Right lobe of liver (tissue), 6 donors: ENCODE measurements around the gene DHRSX. TPM values are rescaled to one million over a fixed set of nuclear protein-coding genes. Genes with fewer than 3 reads are reported as not detected.

Experiments used
- ATAC-seq, 4 donors: fragments of 200-7000 bp; cut with Tn5 transposase; one replicate each; pipeline ENCODE4 v1.9.1; 2020; ENCODE audit warnings: mild to moderate bottlenecking in 4 of 4, moderate library complexity in 4 of 4
- DNase-seq, 3 donors: peaks; one replicate each; pipeline ENCODE4 v3.0.0-alpha.2; 2020
- H3K27ac ChIP-seq, 3 donors: fragments of 200-600 bp; one replicate each; pipeline ENCODE4 v1.8.0; 2022
- H3K27me3 ChIP-seq, 2 donors: fragments of 200-600 bp; one replicate each; pipeline ENCODE4 v1.8.0; 2022
- H3K36me3 ChIP-seq, 4 donors: fragments of 200-600 bp; sonication (generic) in 1 of 4; one replicate each; pipeline versions ENCODE4 v1.5.1 to v1.8.0; 2017 to 2022; ENCODE audit warnings: control low read depth in 1 of 4
- H3K4me1 ChIP-seq, 4 donors: fragments of 200-600 bp; sonication (generic) in 1 of 4; one replicate each; pipeline versions ENCODE4 v1.5.1 to v1.8.0; 2017 to 2022; ENCODE audit warnings: control low read depth in 1 of 4
- H3K4me3 ChIP-seq, 3 donors: fragments of 200-600 bp; one replicate each; pipeline ENCODE4 v1.8.0; 2022
- H3K9me3 ChIP-seq, 4 donors: fragments of 200-600 bp; sonication (generic) in 1 of 4; one replicate each; pipeline versions ENCODE4 v1.5.1 to v1.8.0; 2017 to 2022; ENCODE audit warnings: control low read depth in 1 of 4
- POLR2A ChIP-seq: fragments of 450-650 bp; IDR thresholded peaks from one replicate; pipeline ENCODE4 v1.6.1; 2017; ENCODE audit warnings: antibody characterized with exemption, mild to moderate bottlenecking
- WGBS: methylation state at CpG from one replicate; pipeline ENCODE4 v1.1.6; 2018; ENCODE audit warnings: low coverage, low lambda C conversion rate; ENCODE audit not compliant: insufficient coverage; ENCODE audit errors: missing lambda C conversion rate; 5-methylcytosine and 5-hydroxymethylcytosine counted together
- intact Hi-C, 2 donors: fragments of 100-400 bp; cut with DNase I; formaldehyde crosslinking; loops; one replicate each; pipeline versions ENCODE4 v1.11.2 to v1.14.1; 2022
- total RNA-seq, 6 experiments: library from RNA; depleted of rRNA in 2 of 6; stranded (reverse); fragments of >200 nt in 2 of 6; fragmentation: NEBNext Ultra II Directional in 3 of 6; extraction: Animal tissue kit (Norgen Biotek cat#: 25700) in 3 of 6; gene quantifications; one replicate each; pipeline versions ENCODE4 v1.1.0 to v1.2.4, GENCODE V29; 2016 to 2023
- TF ChIP-seq, protein P1 (sequence below), 4 donors: fragments of 200-600 bp in 3 of 4; fragments of 450-650 bp in 1 of 4; IDR thresholded peaks; one replicate each; pipeline versions ENCODE4 v1.5.1 to v1.8.0; 2016 to 2022; ENCODE audit warnings: antibody characterized with exemption in 4 of 4, mild to moderate bottlenecking in 2 of 4
- donor health status: DM: no; HTN: yes; CAD: no.
- donor health status: DM: no; HTN: no; CAD: no.
- donor health status: DM: no; HTN: no; CAD: no.
- donor health status: DM: no; HTN: yes; CAD: no.
- donor health status: DM: no; HTN: yes; CAD: no.

DHRSX gene
- total RNA-seq, 6 experiments from 2014 or later, result 15.6 to 34.5 (median 29.0) TPM

DNA sequence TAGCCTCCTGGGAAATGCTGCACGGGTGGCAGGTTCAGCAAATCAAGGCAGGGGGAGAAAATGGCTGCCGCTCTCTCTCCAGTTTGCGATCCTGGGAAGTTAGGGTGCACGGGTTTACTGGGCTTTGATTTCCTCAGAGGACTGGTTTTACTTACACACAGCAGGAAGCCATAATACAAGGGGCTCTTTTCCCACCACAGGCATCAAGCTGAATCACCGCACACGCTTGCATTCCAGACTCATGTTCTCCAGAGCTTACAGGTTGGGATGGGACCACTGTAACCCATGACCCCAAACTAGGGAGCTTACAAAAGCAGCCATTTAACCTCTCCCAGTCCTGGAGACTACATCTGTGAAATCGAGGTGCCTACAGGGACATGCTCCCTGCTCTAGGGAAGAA is 159.8 kb downstream of the DHRSX start:
- Histone ChIP-seq H3K27ac (no peak overlapping the region), H3K9me3 (no peaks in the 10 kb centered on the region), H3K36me3 (no peaks in the 10 kb centered on the region), H3K27me3 (no peaks in the 10 kb centered on the region), H3K4me3 (no peak overlapping the region), H3K4me1 (no peaks in the 10 kb centered on the region)
- DNase-seq (no peak), ATAC-seq (no peak)
- TF ChIP-seq, protein P1, sequence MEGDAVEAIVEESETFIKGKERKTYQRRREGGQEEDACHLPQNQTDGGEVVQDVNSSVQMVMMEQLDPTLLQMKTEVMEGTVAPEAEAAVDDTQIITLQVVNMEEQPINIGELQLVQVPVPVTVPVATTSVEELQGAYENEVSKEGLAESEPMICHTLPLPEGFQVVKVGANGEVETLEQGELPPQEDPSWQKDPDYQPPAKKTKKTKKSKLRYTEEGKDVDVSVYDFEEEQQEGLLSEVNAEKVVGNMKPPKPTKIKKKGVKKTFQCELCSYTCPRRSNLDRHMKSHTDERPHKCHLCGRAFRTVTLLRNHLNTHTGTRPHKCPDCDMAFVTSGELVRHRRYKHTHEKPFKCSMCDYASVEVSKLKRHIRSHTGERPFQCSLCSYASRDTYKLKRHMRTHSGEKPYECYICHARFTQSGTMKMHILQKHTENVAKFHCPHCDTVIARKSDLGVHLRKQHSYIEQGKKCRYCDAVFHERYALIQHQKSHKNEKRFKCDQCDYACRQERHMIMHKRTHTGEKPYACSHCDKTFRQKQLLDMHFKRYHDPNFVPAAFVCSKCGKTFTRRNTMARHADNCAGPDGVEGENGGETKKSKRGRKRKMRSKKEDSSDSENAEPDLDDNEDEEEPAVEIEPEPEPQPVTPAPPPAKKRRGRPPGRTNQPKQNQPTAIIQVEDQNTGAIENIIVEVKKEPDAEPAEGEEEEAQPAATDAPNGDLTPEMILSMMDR (IDR thresholded peaks at IDR 0.05), result no peak
- TF ChIP-seq POLR2A, result no peak
- WGBS, result 100% methylated on average over 1 of the region's 7 CpGs
- intact Hi-C loops, result no loop called here

DNA sequence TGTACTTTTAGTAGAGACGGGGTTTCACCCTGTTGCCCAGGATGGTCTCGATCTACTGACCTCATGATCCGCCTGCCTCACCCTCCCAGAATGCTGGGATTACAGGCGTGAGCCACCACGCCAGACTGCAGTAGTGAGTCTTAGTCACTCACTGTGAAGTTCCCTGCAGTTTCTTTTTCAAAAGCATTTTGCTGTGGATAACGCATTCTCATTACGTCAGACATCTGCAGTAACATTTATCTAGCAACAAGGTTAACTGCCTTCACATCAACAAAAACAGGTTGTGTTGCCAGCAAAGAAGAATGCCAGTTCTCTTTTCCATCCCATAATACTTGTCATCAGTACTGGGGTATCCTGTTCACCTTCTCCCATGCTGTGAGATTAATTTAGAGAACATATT is 164.6 kb downstream of the DHRSX start:
- no peaks in the 10 kb centered on the region for H3K9me3 ChIP-seq
- intact Hi-C loops, result loop anchor here in 1 of 2 donors (5.0 kb wide), 1 partner anchor 41 kb away; no protein-coding TSS in a partner anchor

DNA sequence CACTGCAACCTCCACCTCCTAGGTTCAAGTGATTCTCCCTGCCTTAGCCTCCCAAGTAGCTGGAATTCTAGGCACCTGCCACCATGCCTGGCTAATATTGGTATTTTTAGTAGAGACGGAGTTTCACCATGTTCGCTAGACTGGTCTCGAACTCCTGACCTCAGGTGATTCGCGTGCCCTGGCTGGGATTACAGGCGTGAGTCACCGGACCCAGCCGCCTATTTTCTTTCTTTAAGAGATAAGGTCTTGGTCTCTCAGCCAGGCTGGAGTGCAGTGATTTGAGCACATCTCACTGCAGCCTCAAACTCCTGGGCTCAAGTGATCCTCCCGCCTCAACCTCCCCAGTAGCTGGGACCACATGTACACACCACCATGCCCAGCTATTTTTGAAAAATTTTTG is 166.5 kb downstream of the DHRSX start:
- intact Hi-C loops, result no loop called here
- ATAC-seq, result no peak
- Histone ChIP-seq H3K9me3 (no peaks in the 10 kb centered on the region), H3K27me3 (no peaks in the 10 kb centered on the region), H3K36me3 (no peaks in the 10 kb centered on the region), H3K4me1 (no peaks in the 10 kb centered on the region), H3K4me3 (no peak overlapping the region), H3K27ac (no peak overlapping the region)
- no peak for DNase-seq
- WGBS, result 93% methylated on average over 3 of the region's 9 CpGs
- TF ChIP-seq, protein P1 (IDR thresholded peaks at IDR 0.05), result no peak
- TF ChIP-seq POLR2A, result no peak

More for the DNA sequence above, 164.6 kb downstream of the DHRSX start:
- no peaks in the 10 kb centered on the region for H3K4me1 ChIP-seq
- TF ChIP-seq, protein P1 (IDR thresholded peaks at IDR 0.05), result no peak
- no peak for TF ChIP-seq POLR2A
- no peak overlapping the region for H3K4me3 ChIP-seq
- no peak for ATAC-seq
- no peaks in the 10 kb centered on the region for H3K36me3 ChIP-seq
- no peak for DNase-seq
- WGBS, result 96% methylated on average over 6 of the region's 7 CpGs
- no peaks in the 10 kb centered on the region for H3K27me3 ChIP-seq
- no peak overlapping the region for H3K27ac ChIP-seq

DNA sequence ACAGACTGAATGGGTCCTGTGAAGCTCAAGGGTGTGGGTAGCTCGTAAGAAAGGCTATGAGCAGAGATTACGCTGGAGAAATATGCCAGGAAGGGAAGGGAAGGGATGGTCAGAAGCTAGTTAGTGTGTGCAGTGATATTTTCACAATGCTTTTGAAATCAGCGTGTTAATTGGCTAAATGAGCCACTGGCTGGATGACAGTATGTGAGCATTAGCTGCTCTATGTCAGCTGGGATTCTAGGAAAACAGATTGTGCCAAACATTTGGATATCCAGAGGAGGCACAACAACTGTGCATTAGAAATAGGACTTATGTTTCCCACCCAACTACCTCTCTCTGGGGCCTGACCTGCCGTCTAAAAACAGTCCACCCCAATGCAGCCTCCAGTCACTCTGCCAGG is 168.5 kb downstream of the DHRSX start:
- 91% methylated on average over 3 of the region's 4 CpGs for WGBS
- ATAC-seq (no peak), DNase-seq (no peak)
- H3K27ac ChIP-seq, result no peak overlapping the region
- TF ChIP-seq, protein P1 (IDR thresholded peaks at IDR 0.05), result no peak
- H3K27me3 ChIP-seq, result no peaks in the 10 kb centered on the region
- intact Hi-C loops, result no loop called here
- H3K36me3 ChIP-seq, result no peaks in the 10 kb centered on the region
- H3K4me3 ChIP-seq, result no peak overlapping the region
- no peaks in the 10 kb centered on the region for H3K9me3 ChIP-seq
- no peaks in the 10 kb centered on the region for H3K4me1 ChIP-seq

DNA sequence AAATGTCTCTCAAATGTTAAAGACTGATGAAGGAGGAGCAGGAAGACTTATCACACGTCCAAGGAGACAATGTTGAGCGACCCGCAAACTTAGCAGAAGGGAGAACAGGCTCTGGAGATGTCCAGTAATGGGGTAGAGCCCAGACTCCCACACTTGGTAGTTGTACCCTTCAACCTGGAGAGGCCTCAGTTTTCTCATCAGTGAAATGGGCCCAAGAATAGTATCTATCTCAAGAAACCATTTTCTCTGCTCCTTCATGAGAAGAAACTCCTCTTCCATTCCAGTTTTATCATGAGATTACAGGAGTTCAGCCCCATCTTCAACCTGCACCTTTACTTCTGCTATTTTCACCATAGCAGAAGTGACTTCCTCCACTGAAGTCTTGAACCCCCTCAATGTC is 169.9 kb downstream of the DHRSX start:
- no peak for DNase-seq
- no peak for ATAC-seq
- H3K4me3 ChIP-seq, result no peak overlapping the region
- 93% methylated on average over 3 of the region's 3 CpGs for WGBS
- H3K4me1 ChIP-seq, result peaks cover 0 to 4% (median 0%) of the 10 kb centered on the region in 4 donors
- H3K27me3 ChIP-seq, result no peaks in the 10 kb centered on the region
- H3K36me3 ChIP-seq, result no peaks in the 10 kb centered on the region
- no peaks in the 10 kb centered on the region for H3K9me3 ChIP-seq
- no peak overlapping the region for H3K27ac ChIP-seq
- intact Hi-C loops, result no loop called here
- TF ChIP-seq POLR2A, result no peak
- TF ChIP-seq, protein P1 (IDR thresholded peaks at IDR 0.05), result no peak
